Endothelial cell of umbilical vein (primary cell): ENCODE data around the gene SNX3. TPM values are rescaled to one million over a fixed set of nuclear protein-coding genes. Genes with fewer than 3 reads are reported as not detected.

ENCODE experiments used
- BruUV-seq: library from RNA; stranded (reverse); fragments of 400-500 nt; replicated peaks from 2 replicates; lab custom pipeline; 2021; lab: Mats Ljungman, UMichigan
- CTCF ChIA-PET: fragments of 300-600, 350-600 bp; sonication (Branson Sonifier 250); formaldehyde crosslinking; loops from one replicate; lab custom pipeline; 2021; ENCODE audit warnings: antibody characterized with exemption, inconsistent platforms; lab: Charles Lee
- POLR2A ChIA-PET: fragments of 300-600, 350-600 bp; sonication (Branson Sonifier 250); formaldehyde crosslinking; loops from one replicate; lab custom pipeline; 2021; ENCODE audit warnings: antibody characterized with exemption, inconsistent platforms; lab: Charles Lee
- DNase-seq: peaks from one replicate; pipeline ENCODE4 v3.0.0-alpha.2; 2011; ENCODE audit warnings: low read depth, low spot score
- FAIRE-seq: peaks from 2 replicates; lab custom pipeline; 2011; peaks lifted over from hg19 to GRCh38; lab: Jason Lieb, UNC
- H2AFZ ChIP-seq: 2 replicates; pipeline ENCODE4 v1.6.0; 2012; ENCODE audit warnings: low read depth, low read length, control low read depth, inconsistent platforms
- H3K27ac ChIP-seq: 2 replicates; pipeline ENCODE4 v1.5.1; 2011; ENCODE audit warnings: low read depth, mild to moderate bottlenecking, control low read depth, low read length, moderate library complexity; ENCODE audit not compliant: insufficient read depth
- H3K27me3 ChIP-seq, 2 experiments: 2 replicates each; pipeline versions ENCODE4 v1.6.0 to v1.6.1; 2011; ENCODE audit warnings: low read length in 2 of 2, mixed read lengths in 1 of 2; ENCODE audit not compliant: control insufficient read depth in 2 of 2, insufficient read depth in 2 of 2
- H3K36me3 ChIP-seq, 2 experiments: 2 replicates in 1 of 2; 3 replicates in 1 of 2; pipeline ENCODE4 v1.5.1; 2011; ENCODE audit warnings: low read length in 2 of 2, mild to moderate bottlenecking in 1 of 2, moderate library complexity in 1 of 2; ENCODE audit not compliant: control insufficient read depth in 2 of 2, insufficient read depth in 2 of 2; ENCODE audit errors: extremely low read depth in 1 of 2
- H3K4me1 ChIP-seq: 3 replicates; pipeline ENCODE4 v1.5.1; 2011; ENCODE audit warnings: mild to moderate bottlenecking, low read length; ENCODE audit not compliant: control insufficient read depth, insufficient read depth; ENCODE audit errors: extremely low read depth
- H3K4me2 ChIP-seq: 2 replicates; pipeline ENCODE4 v1.6.1; 2011; ENCODE audit warnings: low read length, control low read depth, mixed read lengths; ENCODE audit not compliant: insufficient read depth
- H3K4me3 ChIP-seq, 3 experiments: fragments of 200-600 bp in 1 of 3; sonication (generic), shearing (Covaris generic) in 1 of 3; replicated peaks in 1 of 3; 2 replicates each; pipeline ENCODE4 v1.5.1; 2011 to 2016; ENCODE audit warnings: control low read depth in 3 of 3, low read length in 3 of 3, mild to moderate bottlenecking in 2 of 3, inconsistent platforms in 1 of 3, low read depth in 1 of 3, moderate library complexity in 1 of 3; ENCODE audit not compliant: insufficient read depth in 1 of 3
- H3K79me2 ChIP-seq: 2 replicates; pipeline ENCODE4 v1.6.0; 2012; ENCODE audit warnings: low read length, inconsistent platforms; ENCODE audit not compliant: control insufficient read depth, insufficient read depth
- H3K9ac ChIP-seq: replicated peaks from 2 replicates; pipeline ENCODE3; 2011; ENCODE audit warnings: low read length, control low read depth; ENCODE audit not compliant: insufficient read depth; ENCODE audit errors: extremely low read depth
- H3K9me1 ChIP-seq: replicated peaks from 3 replicates; pipeline ENCODE4 v1.6.0; 2011; ENCODE audit warnings: mild to moderate bottlenecking, low read length; ENCODE audit not compliant: control insufficient read depth, insufficient read depth; ENCODE audit errors: extremely low read depth
- H3K9me3 ChIP-seq: replicated peaks from 2 replicates; pipeline ENCODE4 v1.5.1; 2012; ENCODE audit warnings: low read length, inconsistent platforms; ENCODE audit not compliant: control insufficient read depth, insufficient read depth
- H4K20me1 ChIP-seq: replicated peaks from 2 replicates; pipeline ENCODE3; 2011; ENCODE audit warnings: mild to moderate bottlenecking, low read length; ENCODE audit not compliant: control insufficient read depth, insufficient read depth; ENCODE audit errors: extremely low read depth
- GATA2 ChIP-seq: IDR thresholded peaks from 2 replicates; pipeline ENCODE4 v1.7.0; 2011; ENCODE audit warnings: low read depth, mild to moderate bottlenecking, moderate library complexity, mixed read lengths, low read length; ENCODE audit not compliant: insufficient read length, insufficient read depth
- JUN ChIP-seq: IDR thresholded peaks from 2 replicates; pipeline ENCODE4 v1.6.1; 2011; ENCODE audit warnings: borderline replicate concordance, low read depth; ENCODE audit not compliant: insufficient read length, insufficient read depth
- POLR2A ChIP-seq: IDR thresholded peaks from 2 replicates; pipeline ENCODE4 v1.6.1; 2012; ENCODE audit warnings: low read depth, mild to moderate bottlenecking, control low read depth, low read length
- dilution Hi-C: fragments of 300-500 bp; cut with MboI; formaldehyde crosslinking; loops from one replicate; pipeline ENCODE4 v1.15.0; 2019; ENCODE audit warnings: low sequenced_read_pairs; ENCODE audit not compliant: extremely low pct_ligation_motif_present
- intact Hi-C: fragments of 100-400 bp; cut with micrococcal nuclease; formaldehyde crosslinking; loops from one replicate; pipeline ENCODE4 v1.10.0; 2022
- polyA plus RNA-seq, 4 experiments: library from polyadenylated mRNA; depleted of rRNA in 3 of 4; stranded (reverse) in 3 of 4; unstranded in 1 of 4; fragments of >200 nt; gene quantifications; 2 replicates each; pipeline versions ENCODE4 v1.2.1 to v1.2.3, GENCODE V29; 2011 to 2012; ENCODE audit warnings: missing spikeins in 1 of 4
- total RNA-seq: library from RNA; stranded (reverse); gene quantifications from 2 replicates; pipeline ENCODE4 v1.2.3, GENCODE V29; 2021
- TF ChIP-seq, protein P1 (sequence below), 2 donors: IDR thresholded peaks; 1 replicate in 1 of 2; 2 replicates in 1 of 2; pipeline ENCODE4 v1.5.1; 2011; ENCODE audit warnings: low read length in 2 of 2, mild to moderate bottlenecking in 2 of 2, moderate library complexity in 2 of 2, control low read depth in 1 of 2, inconsistent platforms in 1 of 2, low read depth in 1 of 2; ENCODE audit not compliant: insufficient read depth in 1 of 2; ENCODE audit errors: extremely low read depth in 1 of 2
- TF ChIP-seq, protein P2 (sequence below): IDR thresholded peaks from 2 replicates; pipeline ENCODE4 v1.6.1; 2011; ENCODE audit not compliant: insufficient read depth, insufficient read length

The SNX3 gene
- total and polyA plus RNA-seq, 2 donors (not counting 3 experiments of a cell fraction or from before 2014, with no cell fraction given): 155 to 281 TPM

DNA sequence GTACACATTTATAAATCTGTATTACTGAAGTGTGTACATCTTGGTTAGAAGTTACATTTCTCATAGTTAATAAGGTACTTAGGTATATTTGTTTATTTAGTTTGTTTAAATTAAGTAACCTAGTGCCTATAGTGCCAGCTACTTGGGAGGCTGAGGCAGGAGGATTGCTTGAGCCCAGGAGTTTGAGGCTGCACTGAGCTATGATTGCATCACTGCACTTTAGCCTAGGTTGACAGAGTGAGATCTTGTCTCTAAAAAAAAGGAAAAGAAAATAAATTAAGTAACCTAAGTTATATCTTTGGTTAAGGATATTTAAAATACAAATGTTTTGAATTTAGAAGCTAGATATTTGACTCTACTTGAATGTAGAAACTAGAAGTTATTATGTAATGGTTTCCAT lies 24.5 kb upstream of the SNX3 start:
- no peaks in the 10 kb centered on the region for H3K9me1 ChIP-seq
- H2AFZ ChIP-seq: no peak overlapping the region
- TF ChIP-seq POLR2A: no peak
- TF ChIP-seq, protein P1, sequence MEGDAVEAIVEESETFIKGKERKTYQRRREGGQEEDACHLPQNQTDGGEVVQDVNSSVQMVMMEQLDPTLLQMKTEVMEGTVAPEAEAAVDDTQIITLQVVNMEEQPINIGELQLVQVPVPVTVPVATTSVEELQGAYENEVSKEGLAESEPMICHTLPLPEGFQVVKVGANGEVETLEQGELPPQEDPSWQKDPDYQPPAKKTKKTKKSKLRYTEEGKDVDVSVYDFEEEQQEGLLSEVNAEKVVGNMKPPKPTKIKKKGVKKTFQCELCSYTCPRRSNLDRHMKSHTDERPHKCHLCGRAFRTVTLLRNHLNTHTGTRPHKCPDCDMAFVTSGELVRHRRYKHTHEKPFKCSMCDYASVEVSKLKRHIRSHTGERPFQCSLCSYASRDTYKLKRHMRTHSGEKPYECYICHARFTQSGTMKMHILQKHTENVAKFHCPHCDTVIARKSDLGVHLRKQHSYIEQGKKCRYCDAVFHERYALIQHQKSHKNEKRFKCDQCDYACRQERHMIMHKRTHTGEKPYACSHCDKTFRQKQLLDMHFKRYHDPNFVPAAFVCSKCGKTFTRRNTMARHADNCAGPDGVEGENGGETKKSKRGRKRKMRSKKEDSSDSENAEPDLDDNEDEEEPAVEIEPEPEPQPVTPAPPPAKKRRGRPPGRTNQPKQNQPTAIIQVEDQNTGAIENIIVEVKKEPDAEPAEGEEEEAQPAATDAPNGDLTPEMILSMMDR (IDR thresholded peaks at IDR 0.05; ENCODE audit: extremely low read depth in 1 of 2, insufficient read depth in 1 of 2, low read depth in 1 of 2, low read length in 2 of 2): no peak
- TF ChIP-seq GATA2: no peak
- TF ChIP-seq, protein P2, sequence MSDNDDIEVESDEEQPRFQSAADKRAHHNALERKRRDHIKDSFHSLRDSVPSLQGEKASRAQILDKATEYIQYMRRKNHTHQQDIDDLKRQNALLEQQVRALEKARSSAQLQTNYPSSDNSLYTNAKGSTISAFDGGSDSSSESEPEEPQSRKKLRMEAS: no peak
- TF ChIP-seq JUN: no peak
- dilution Hi-C loops: no loop called here
- no peak overlapping the region for H3K4me2 ChIP-seq
- H3K27ac ChIP-seq: no peak overlapping the region
- peaks cover 0 to 6% of the 10 kb centered on the region in 2 experiments for H3K27me3 ChIP-seq
- H3K4me1 ChIP-seq: no peaks in the 10 kb centered on the region
- H4K20me1 ChIP-seq: no peaks in the 10 kb centered on the region
- H3K4me3 ChIP-seq: no peak overlapping the region
- POLR2A ChIA-PET: no interaction called here
- intact Hi-C loops: no loop called here
- H3K9me3 ChIP-seq: no peaks in the 10 kb centered on the region
- DNase-seq (no peak), FAIRE-seq (no peak)
- CTCF ChIA-PET: interaction anchor here (0.6 to 1.4 kb wide), 4 partner anchors 12 to 210 kb away, joined by 3 to 6 read pairs (median 4); no protein-coding TSS in a partner anchor
- BruUV-seq: no TSS peak
- H3K79me2 ChIP-seq: no peaks in the 10 kb centered on the region
- H3K9ac ChIP-seq: no peak overlapping the region
- no peaks in the 10 kb centered on the region for H3K36me3 ChIP-seq

DNA sequence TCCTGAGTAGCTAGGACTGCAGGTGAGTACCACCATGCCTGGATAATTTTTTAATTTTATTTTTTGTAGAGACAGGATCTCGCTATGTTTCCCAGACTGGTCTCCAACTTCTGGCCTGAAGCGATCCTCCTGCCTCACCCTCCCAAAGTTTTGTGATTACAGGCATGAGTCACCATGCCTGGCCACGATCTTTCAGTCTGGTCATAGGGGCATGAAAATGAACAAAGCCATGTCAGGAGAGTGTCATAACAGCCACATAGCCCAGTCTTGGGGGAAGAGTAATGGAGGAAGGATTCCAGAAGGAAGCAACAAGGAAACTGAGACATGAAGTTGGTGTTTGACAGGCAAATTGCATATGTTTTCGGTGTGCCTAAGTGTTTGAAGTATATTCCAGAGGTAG lies 17.0 kb upstream of the SNX3 start:
- CTCF ChIA-PET: interaction anchor here (3.3 kb wide), 1 partner anchor 214 kb away, joined by 10 read pairs; no protein-coding TSS in a partner anchor
- H3K9ac ChIP-seq: no peak overlapping the region
- no peak overlapping the region for H3K4me3 ChIP-seq
- no peaks in the 10 kb centered on the region for H3K36me3 ChIP-seq
- H3K9me3 ChIP-seq: no peaks in the 10 kb centered on the region
- no peaks in the 10 kb centered on the region for H3K27me3 ChIP-seq
- no peaks in the 10 kb centered on the region for H3K4me1 ChIP-seq
- FAIRE-seq: no peak
- H3K9me1 ChIP-seq: no peaks in the 10 kb centered on the region
- dilution Hi-C loops: no loop called here
- H3K27ac ChIP-seq: no peak overlapping the region
- intact Hi-C loops: no loop called here
- H3K4me2 ChIP-seq: no peak overlapping the region
- H4K20me1 ChIP-seq: no peaks in the 10 kb centered on the region
- H2AFZ ChIP-seq: no peak overlapping the region
- POLR2A ChIA-PET: no interaction called here
- H3K79me2 ChIP-seq: no peaks in the 10 kb centered on the region
- TF ChIP-seq, protein P2: no peak
- DNase-seq: no peak
- BruUV-seq: no TSS peak
